ENCODE data around the gene TKT.

- TF ChIP-seq ZFP36 (IDR thresholded peaks at IDR 0.05; ENCODE audit: borderline replicate concordance, low read depth, low read length, partially characterized antibody) (no peak), TAF1 (CRISPR knock-in tag; IDR thresholded peaks at IDR 0.05) (no peak), DMTF1 (CRISPR knock-in tag; IDR thresholded peaks at IDR 0.05) (no peak), MZF1 (CRISPR knock-in tag; IDR thresholded peaks at IDR 0.05; ENCODE audit: borderline replicate concordance) (no peak), ASH2L (IDR thresholded peaks at IDR 0.05; ENCODE audit: insufficient read length, low read depth, low read length) (no peak), YEATS2 (CRISPR knock-in tag; IDR thresholded peaks at IDR 0.05; ENCODE audit: borderline replicate concordance) (no peak), SP5 (CRISPR knock-in tag; IDR thresholded peaks at IDR 0.05; ENCODE audit: borderline replicate concordance, low read depth) (no peak), ZNF235 (CRISPR knock-in tag; IDR thresholded peaks at IDR 0.05; ENCODE audit: borderline replicate concordance) (no peak), ZNF335 (CRISPR knock-in tag; IDR thresholded peaks at IDR 0.05) (no peak), SETDB1 (CRISPR knock-in tag; IDR thresholded peaks at IDR 0.05; ENCODE audit: borderline replicate concordance) (no peak)
Measured at GRCh38 chr3:53250453-53250852, 5.4 kb downstream of the TKT start.
